NCI-H774 (cell line): Measurements from ENCODE around the gene MAP4K4.

Experiments used
- DNase-seq: peaks from one replicate; lab custom pipeline; 2025; lab: John Stamatoyannopoulos, UW

The MAP4K4 gene

DNA sequence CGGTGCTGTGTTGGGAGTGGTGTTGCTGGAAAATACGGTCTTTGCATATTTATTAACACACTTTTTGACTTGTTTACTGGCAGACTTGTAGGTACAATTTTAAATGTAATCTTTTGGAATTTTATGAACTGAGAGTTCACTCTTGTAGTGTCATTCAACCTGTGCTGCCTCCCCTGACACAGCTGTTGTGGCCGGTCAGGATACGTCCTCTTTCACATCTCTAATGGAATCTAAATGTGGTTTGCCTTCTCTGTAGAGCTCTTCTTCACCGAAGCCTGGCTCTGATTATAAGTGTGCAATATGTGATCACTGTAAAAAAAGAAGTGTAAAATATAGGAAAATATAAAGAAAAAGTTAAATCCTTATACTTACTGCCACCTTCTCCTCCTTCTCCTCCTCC is 94.7 kb downstream of the MAP4K4 start:
- DNase-seq = no peak

GRCh38 chr2:101793277-101793969 is 95.9 kb downstream of the MAP4K4 start:
- no peak for DNase-seq

DNA sequence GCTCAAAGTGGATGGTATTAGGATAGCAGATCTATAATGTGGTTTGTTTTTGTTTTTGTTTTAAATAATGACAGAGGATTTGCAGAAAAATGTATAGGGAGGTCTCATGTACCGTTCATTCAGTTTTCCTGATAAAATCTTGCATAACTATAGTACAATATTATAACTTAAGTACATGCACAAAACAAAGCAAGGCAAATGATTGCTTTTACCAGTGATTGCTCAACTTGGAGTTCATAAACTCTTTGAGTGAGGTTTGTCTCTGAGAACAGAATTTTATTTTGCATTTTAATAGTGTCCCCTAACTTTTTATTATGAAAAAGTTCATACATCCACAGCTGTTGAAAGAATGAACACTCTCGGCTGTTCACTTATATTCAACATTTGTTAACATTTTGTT is 96.6 kb downstream of the MAP4K4 start:
- DNase-seq = no peak

- DNase-seq = no peak
These were observed 97.5 kb downstream of the MAP4K4 start for GRCh38 chr2:101795033-101795432.

- DNase-seq = no peak
These were observed 99.5 kb downstream of the MAP4K4 start for GRCh38 chr2:101796825-101797600.

- no peak for DNase-seq
These were observed 104.0 kb downstream of the MAP4K4 start for GRCh38 chr2:101801496-101801895.

DNA sequence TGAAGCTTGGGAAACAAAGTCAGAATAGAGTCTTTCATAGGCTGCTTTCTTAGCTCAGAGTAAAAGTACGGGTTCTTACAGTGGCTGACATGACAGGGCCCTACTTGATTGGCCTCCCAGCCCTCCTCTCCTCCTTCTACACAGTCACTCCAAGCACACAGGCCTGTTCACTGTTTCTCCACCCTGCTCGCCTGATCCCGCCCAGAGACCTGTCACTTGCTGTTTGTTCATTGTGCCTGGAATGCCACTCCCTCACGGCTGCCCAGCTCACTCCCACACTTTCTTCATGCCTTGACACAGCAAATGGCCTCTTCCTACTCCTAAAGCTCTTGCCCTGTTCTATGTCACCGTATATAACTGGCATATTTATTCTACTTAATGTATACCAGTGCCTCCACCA is 104.8 kb downstream of the MAP4K4 start:
- no peak for DNase-seq

GRCh38 chr2:101803128-101803527 is 105.6 kb downstream of the MAP4K4 start:
- no peak for DNase-seq

- DNase-seq = no peak
These were observed 106.6 kb downstream of the MAP4K4 start for GRCh38 chr2:101803945-101804696.

- DNase-seq = no peak
These were observed 107.9 kb downstream of the MAP4K4 start for GRCh38 chr2:101805152-101806088.

DNA sequence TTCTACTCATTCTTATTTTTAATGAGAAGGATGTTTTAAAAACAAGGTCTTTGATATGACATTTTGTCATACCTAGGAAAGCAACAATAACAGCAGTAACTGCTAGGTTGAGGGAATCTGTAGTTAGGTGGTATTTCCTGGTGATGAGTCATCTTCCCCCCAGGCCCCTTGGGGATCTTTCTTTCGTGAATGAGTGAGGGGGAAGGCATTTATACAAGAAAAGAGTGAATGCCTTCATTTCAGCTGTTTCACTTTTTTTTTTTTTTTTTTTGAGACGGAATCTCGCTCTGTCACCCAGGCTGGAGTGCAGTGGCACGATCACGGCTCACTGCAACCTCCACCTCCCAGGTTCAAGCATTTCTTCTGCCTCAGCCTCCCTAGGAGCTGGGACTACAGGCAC is 108.6 kb downstream of the MAP4K4 start:
- no peak for DNase-seq

DNA sequence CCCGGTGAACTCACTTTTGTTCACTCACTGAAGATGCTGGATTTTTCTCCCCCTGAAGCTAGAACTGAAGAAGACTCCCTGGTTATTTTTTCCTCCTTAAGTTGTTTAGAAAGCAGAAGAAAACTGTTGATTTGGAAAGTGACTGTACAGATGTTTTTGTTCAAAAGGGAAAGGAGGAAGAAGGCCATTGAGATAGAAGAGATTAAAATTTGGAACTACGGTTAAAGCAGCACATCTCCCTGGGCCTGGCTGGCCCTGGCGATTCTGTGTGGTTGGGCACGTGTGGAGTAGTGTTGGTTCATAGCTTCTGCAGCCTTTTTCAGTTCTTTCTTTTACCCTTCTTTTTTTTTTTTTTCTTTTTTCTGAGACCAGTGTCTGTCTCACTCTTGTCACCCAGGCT is 109.2 kb downstream of the MAP4K4 start:
- no peak for DNase-seq

DNA sequence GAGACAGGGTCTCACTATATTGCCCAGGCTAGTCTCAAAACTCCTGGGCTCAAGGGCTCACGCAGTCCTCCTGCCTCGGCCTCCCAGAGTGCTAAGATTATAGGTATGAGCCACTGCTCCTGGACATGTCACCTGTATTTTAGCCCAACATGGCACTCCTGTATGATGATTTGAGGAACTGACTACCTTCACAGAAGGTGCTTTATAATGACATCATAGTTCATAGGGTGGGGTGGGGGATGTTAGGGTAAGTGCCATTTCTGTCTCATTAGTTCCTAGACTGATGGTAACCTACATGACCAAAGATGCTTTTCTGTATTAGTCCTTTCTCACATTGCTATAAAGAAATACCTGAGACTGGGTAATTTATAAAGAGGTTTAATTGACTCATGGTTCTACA is 109.7 kb downstream of the MAP4K4 start:
- DNase-seq = no peak

DNA sequence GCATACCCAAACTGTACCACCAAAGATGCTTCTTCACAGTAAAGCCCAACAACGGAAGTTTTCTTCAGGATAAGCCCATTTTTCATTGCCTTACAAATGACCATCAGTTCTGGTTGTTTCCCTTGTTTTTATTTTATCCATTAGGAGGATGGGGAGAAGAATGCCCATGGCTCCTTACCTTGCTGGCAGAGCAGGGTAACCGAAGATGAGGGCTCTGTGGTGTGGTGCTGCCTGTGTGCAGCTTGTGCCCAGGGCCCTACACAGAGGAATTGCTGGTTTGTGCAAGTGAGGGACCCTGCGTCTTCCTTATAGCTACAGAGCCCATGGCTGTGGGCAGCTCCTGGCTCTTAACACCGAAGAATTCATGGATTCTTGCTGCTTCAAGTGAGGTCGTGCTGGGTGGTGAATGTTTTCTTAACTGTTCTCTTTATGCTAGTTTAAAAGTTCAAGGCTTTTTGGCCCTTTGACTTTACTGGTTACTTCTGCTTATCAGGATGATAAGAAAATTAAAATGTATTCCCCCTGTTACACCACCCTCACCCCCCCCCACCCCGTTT is 110.6 kb downstream of the MAP4K4 start:
- DNase-seq = no peak

DNA sequence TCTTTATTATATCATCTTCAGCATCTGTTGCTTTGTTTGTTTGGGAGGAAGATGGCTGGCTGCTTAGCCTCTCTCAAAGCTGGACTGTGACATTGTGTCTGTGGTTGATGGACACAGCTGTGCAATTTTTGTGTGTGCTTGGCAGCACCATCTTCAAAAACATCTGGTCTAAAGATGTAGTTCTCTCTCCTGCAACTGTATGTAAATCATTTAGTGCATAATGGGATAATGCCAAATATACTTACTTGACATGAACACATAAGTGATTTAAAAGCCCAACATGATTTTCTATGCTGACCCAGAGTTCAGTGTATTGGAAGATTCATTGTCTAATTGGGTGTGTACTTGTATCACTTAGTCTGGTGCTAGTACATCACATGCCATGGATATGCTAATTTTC is 112.2 kb downstream of the MAP4K4 start:
- no peak for DNase-seq

DNA sequence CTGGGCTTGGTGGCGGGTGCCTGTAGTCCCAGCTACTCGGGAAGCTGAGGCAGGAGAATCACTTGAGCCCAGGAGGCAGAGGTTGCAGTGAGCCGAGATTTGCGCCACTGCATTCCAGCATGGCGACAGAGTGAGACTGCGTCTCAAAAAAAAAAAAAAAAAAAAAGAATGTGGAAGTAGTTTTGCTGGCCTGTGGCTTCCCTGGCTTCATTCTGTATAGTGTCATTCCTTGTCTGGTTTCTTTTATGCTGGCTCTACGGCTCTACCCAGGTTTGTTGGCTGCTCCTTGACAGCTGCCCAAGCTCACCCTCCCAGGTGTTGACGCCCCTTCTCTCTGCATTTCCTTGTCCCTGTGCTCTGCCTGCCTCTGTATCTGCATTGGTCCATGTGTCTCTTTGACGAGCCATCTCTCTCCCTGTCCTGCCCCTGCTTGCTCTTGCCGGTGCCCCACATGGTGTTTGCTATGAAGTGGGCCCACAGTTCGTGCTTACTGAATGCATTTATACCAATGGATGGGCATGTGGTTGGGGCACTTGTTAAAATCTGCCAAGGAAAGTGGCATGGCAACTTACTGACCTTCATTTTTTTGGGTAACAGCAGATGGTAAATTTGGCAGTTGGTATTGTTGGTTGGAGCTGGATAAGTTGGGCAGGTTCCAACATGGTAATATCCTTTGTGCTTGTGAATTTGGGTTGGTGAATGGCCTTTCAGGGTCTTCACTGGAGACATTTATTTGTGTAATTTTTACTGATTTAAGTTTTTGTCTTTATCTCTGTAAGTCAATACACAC is 113.9 kb downstream of the MAP4K4 start:
- no peak for DNase-seq

GRCh38 chr2:101812226-101812625 is 114.7 kb downstream of the MAP4K4 start:
- no peak for DNase-seq

- no peak for DNase-seq
These were observed 117.2 kb downstream of the MAP4K4 start for GRCh38 chr2:101814752-101815151.

- DNase-seq = no peak
These were observed 117.6 kb downstream of the MAP4K4 start for GRCh38 chr2:101815154-101815553.

DNA sequence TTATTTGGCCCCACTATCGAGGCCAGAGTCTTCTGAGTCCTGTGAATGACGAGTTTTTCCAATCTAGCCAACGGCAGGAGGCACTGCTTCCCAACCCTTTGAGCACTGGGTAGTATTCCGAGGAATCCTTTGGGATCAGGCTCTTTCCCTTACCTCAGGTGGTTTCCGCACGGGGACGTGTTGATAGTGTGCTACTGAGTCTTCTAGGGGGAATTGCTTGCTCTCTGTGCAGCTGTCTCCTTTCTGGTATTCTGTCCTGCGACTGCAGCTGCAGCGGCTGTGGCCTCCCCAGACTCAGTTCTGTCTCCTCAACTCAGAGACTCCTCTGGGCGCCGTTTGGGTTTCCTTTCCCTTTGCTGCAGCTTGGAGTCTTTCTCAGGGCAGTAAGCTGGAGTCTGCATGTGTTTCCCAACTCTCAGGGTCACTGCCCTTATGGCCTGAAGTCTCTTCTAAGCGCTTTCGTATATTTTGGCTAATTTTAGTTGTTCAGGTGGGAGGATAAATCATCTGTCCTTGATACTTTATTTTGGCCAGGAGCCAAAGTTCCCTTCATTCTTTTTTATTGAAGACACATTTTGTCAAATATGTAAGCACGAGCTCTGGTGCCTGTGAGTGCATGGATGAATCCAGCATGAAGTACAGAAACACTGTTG is 118.4 kb downstream of the MAP4K4 start:
- no peak for DNase-seq
